Measurements from ENCODE around the gene RPL27A. TPM values are rescaled to one million over a fixed set of nuclear protein-coding genes. Genes with fewer than 3 reads are reported as not detected.

The RPL27A gene
- total RNA-seq, 1 donor from 2014 or later = 815 TPM

DNA sequence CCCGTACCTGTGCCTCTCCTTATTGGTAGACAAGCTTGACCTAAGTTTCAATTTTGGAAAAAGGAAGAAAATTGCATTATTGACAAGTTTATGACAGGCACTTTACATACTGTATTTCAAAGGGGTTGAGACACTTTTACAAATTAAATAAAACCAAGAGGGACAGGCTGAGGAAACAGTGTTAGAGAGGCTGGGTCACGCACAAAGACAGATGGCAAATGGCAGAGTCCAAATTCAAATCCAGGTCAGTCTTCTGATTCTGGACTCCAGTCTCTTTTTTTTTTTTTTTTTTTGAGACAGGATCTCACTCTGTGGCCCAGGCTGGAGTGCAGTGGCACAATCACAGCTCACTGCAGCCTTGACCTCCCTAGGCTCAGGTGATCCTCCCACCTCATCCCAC, 10.2 kb upstream of the RPL27A start:
- TF ChIP-seq, protein P1, sequence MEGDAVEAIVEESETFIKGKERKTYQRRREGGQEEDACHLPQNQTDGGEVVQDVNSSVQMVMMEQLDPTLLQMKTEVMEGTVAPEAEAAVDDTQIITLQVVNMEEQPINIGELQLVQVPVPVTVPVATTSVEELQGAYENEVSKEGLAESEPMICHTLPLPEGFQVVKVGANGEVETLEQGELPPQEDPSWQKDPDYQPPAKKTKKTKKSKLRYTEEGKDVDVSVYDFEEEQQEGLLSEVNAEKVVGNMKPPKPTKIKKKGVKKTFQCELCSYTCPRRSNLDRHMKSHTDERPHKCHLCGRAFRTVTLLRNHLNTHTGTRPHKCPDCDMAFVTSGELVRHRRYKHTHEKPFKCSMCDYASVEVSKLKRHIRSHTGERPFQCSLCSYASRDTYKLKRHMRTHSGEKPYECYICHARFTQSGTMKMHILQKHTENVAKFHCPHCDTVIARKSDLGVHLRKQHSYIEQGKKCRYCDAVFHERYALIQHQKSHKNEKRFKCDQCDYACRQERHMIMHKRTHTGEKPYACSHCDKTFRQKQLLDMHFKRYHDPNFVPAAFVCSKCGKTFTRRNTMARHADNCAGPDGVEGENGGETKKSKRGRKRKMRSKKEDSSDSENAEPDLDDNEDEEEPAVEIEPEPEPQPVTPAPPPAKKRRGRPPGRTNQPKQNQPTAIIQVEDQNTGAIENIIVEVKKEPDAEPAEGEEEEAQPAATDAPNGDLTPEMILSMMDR (IDR thresholded peaks at IDR 0.05) = no peak
- Mint-ChIP-seq H3K4me3 (ENCODE audit: unreplicated experiment) (peak overlapping the region; percentile 26), H3K4me1 (ENCODE audit: unreplicated experiment) (peaks cover 25% of the 10 kb centered on the region)

DNA sequence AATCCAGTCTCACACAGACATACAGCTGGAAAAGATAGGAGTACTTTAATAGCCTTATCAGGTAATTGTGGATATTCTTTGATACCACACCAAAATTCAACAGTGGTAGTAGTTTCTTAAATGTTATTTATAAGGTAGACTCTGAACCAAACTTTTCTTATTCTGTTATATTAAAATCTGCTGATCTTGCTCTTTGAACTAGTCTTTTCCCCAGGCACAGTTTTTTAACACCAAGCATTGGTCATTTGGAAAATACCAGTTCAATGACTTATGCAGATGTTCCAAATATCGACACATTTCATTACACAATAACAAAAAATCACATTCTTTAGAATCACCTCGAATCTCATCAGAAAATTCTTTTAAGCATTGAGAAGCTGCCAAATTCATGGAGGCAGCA, 7.7 kb upstream of the RPL27A start:
- H3K9me3 Mint-ChIP-seq (ENCODE audit: unreplicated experiment) = no peaks in the 10 kb centered on the region
- H3K27me3 Mint-ChIP-seq (ENCODE audit: unreplicated experiment) = no peaks in the 10 kb centered on the region
- TF ChIP-seq, protein P1 (IDR thresholded peaks at IDR 0.05) = no peak
- no peak overlapping the region for H3K4me3 Mint-ChIP-seq (ENCODE audit: unreplicated experiment)
- H3K27ac Mint-ChIP-seq (ENCODE audit: unreplicated experiment) = no peak overlapping the region
- H3K36me3 Mint-ChIP-seq (ENCODE audit: unreplicated experiment) = no peaks in the 10 kb centered on the region
- no peak for DNase-seq (ENCODE audit: extremely low spot score, unreplicated experiment)
- H3K4me1 Mint-ChIP-seq (ENCODE audit: unreplicated experiment) = peaks cover 25% of the 10 kb centered on the region

More for the DNA sequence above, 10.2 kb upstream of the RPL27A start:
- no peaks in the 10 kb centered on the region for H3K36me3 Mint-ChIP-seq (ENCODE audit: unreplicated experiment)
- peak overlapping the region; percentile 96 for H3K27ac Mint-ChIP-seq (ENCODE audit: unreplicated experiment)
- no peak for DNase-seq (ENCODE audit: extremely low spot score, unreplicated experiment)
- no peaks in the 10 kb centered on the region for H3K27me3 Mint-ChIP-seq (ENCODE audit: unreplicated experiment)
- no peaks in the 10 kb centered on the region for H3K9me3 Mint-ChIP-seq (ENCODE audit: unreplicated experiment)

DNA sequence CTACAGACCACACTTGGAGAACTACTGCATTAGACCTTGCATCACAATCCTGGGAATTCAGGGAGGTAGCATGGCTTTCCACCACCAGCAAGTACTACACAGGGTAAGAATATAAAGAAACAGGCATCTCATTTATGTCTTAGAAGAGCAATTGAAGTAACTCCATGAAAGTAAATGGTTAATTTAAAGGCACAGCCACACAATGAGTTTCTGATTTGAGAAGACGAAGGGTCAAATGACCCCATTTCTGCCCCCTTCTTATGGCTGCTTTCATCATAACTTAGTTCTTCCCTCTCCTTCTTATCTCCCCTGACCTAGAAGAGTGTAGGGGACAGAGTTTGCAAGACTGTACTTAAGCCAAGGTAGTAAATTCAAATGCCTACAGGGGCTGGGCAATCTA, 6.1 kb upstream of the RPL27A start:
- DNase-seq (ENCODE audit: extremely low spot score, unreplicated experiment) = no peak
- Mint-ChIP-seq H3K4me1 (ENCODE audit: unreplicated experiment) (peaks cover 25% of the 10 kb centered on the region), H3K9me3 (ENCODE audit: unreplicated experiment) (no peaks in the 10 kb centered on the region), H3K27ac (ENCODE audit: unreplicated experiment) (no peak overlapping the region), H3K27me3 (ENCODE audit: unreplicated experiment) (no peaks in the 10 kb centered on the region), H3K36me3 (ENCODE audit: unreplicated experiment) (peaks cover 9% of the 10 kb centered on the region), H3K4me3 (ENCODE audit: unreplicated experiment) (no peak overlapping the region)
- TF ChIP-seq, protein P1 (IDR thresholded peaks at IDR 0.05) = no peak

DNA sequence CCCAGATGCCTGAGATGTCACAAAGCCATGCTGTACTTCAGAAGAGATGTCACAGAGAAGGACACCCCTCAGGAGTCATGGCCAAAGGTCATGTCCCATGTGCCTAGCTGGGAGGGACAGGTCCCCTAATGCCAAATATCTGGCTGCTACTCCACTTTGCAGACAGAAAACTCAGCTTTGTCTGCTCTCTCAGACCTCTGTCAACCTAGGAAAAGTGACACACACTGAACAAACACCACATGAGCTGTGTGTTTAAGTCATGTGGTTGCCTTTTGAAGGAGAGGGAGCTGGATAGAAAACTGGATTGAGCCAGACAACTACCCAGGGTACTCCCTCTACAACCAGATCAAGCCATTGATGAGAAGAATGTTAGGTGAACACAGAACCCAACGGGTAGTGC, 3.6 kb upstream of the RPL27A start:
- DNase-seq (ENCODE audit: extremely low spot score, unreplicated experiment) = no peak
- H3K27me3 Mint-ChIP-seq (ENCODE audit: unreplicated experiment) = no peaks in the 10 kb centered on the region
- H3K4me1 Mint-ChIP-seq (ENCODE audit: unreplicated experiment) = peaks cover 25% of the 10 kb centered on the region
- TF ChIP-seq, protein P1 (IDR thresholded peaks at IDR 0.05) = no peak
- H3K9me3 Mint-ChIP-seq (ENCODE audit: unreplicated experiment) = no peaks in the 10 kb centered on the region
- no peak overlapping the region for H3K27ac Mint-ChIP-seq (ENCODE audit: unreplicated experiment)
- peaks cover 14% of the 10 kb centered on the region for H3K36me3 Mint-ChIP-seq (ENCODE audit: unreplicated experiment)
- no peak overlapping the region for H3K4me3 Mint-ChIP-seq (ENCODE audit: unreplicated experiment)

DNA sequence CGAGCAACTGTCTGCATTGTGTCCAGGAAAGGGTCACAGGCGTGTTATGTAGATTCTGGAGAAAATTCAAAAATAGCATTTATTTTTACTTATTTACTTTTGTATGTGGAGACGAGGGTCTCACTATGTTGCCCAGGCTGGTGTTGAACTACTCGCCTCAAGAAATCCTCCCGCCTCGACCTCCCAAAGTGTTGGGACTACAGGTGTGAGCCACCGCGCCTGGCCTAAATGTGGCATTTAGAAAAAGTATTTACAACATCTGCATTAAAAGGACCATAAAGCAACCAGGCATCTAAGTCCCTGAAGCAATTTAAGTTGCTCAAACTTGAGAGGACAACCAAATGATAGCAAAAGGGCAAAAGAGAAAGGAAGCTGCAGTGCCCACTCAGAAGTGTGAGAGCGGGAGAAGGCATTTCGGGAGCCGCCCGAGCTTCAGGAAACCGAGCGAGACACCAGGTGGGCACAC, 722 bp upstream of the RPL27A start:
- Mint-ChIP-seq H3K27ac (ENCODE audit: unreplicated experiment) (peak overlapping the region; percentile 97), H3K9me3 (ENCODE audit: unreplicated experiment) (no peaks in the 10 kb centered on the region), H3K36me3 (ENCODE audit: unreplicated experiment) (peaks cover 33% of the 10 kb centered on the region), H3K4me3 (ENCODE audit: unreplicated experiment) (peak overlapping the region; percentile 88), H3K27me3 (ENCODE audit: unreplicated experiment) (no peaks in the 10 kb centered on the region), H3K4me1 (ENCODE audit: unreplicated experiment) (peaks cover 43% of the 10 kb centered on the region)
- DNase-seq (ENCODE audit: extremely low spot score, unreplicated experiment) = no peak
- TF ChIP-seq, protein P1 (IDR thresholded peaks at IDR 0.05) = no peak

Measured in osteocyte (in vitro differentiated cells).